Skin epidermis (tissue), 12 donors: ENCODE measurements around the gene LACTB.
A peak's percentile ranks its signal among the peaks of the same experiment; 100 is the strongest.

Experiments used
- H3K27ac ChIP-seq, 21 experiments: fragments of 200-600 bp; sonication (generic) in 11 of 21; one replicate each; pipeline ENCODE4 v1.5.0; 2020; ENCODE audit warnings: mild to moderate bottlenecking in 3 of 21, inconsistent platforms in 2 of 21, moderate library complexity in 2 of 21
- H3K4me3 ChIP-seq, 7 experiments: fragments of 200-600 bp; sonication (generic) in 2 of 7; one replicate each; pipeline ENCODE4 v1.5.0; 2020; ENCODE audit warnings: inconsistent platforms in 2 of 7, mild to moderate bottlenecking in 2 of 7, moderate library complexity in 1 of 7

Gene LACTB

DNA sequence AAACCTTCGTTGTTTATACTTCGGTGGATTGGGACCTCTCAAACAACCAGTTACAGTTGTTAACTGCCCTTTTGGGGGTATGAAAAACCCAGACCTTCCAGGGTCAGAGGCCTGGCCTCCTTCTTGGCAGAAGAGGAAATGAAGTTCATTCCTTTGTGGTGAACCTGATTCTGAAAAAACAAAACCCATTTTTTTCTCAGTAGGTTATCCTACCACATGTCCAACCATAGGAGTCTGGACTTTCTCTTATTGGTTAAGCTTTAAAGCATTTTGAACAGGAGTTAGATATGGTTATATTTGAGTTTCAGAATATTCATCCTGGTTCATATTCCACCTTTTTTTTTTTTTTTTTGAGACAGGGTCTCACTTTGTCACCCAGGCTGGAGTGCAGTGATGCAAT lies 7.2 kb upstream of the LACTB start:
- Histone ChIP-seq H3K27ac (no peak overlapping the region), H3K4me3 (no peak overlapping the region)

DNA sequence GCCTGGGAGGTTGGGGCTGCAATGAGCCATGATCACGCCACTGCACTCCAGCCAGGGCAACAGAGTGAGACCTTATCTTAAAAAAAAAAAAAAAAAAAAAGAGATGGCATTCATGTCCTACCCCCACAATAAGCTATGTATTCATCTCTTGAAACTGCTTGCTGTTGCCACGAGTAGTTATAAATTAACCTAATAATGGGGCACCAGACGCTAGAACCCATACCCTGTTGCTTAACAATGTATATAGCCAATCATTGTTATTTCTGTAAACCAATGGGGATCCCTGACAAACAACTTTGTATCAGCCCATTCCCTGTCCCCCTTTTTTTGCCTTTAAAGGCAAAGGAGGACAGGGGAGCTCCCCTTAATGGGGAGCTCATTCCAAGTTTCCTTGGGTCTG lies 2.8 kb upstream of the LACTB start:
- no peak overlapping the region for H3K27ac ChIP-seq
- H3K4me3 ChIP-seq: no peak overlapping the region

- Histone ChIP-seq H3K4me3 (peak overlapping the region; percentile 66 to 100 (median 93)), H3K27ac (peak overlapping the region; percentile 80 to 99 (median 94))
Measured at GRCh38 chr15:63122002-63122875, 578 bp downstream of the LACTB start.

DNA sequence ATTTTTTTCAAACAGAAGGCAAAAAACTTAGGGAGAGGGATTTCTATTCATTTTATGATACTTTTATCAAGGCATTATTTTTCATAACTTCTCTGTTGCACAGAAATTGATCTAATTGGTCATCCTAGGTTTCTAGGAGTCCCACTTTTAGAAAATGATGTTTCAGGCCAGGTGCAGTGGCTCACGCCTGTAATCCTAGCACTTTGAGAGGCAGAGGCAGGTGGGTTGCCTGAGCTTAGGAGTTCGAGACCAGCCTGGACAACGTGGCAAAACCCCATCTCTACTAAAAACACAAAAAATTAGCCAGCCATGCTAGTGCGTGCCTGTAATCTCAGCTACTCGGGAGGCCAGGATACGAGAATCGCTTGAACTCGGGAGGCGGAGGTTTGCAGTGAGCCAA lies 2.8 kb downstream of the LACTB start:
- H3K27ac ChIP-seq: no peak overlapping the region
- H3K4me3 ChIP-seq: no peak overlapping the region

DNA sequence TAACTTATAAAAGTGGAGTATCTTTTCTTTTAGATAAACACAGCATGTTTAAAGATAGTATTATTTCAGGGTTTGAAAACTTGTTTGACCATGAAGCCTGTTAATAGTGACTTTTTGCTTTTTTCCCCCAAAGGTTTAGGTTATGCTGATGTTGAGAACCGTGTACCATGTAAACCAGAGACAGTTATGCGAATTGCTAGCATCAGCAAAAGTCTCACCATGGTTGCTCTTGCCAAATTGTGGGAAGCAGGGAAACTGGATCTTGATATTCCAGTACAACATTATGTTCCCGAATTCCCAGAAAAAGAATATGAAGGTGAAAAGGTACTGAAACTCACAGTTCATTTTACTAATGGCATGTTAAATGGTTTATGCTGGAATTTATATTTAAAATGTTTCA lies 5.1 kb downstream of the LACTB start:
- Histone ChIP-seq H3K4me3 (no peak overlapping the region), H3K27ac (peak overlapping the region in 1 of 21 experiments; percentile 8)

DNA sequence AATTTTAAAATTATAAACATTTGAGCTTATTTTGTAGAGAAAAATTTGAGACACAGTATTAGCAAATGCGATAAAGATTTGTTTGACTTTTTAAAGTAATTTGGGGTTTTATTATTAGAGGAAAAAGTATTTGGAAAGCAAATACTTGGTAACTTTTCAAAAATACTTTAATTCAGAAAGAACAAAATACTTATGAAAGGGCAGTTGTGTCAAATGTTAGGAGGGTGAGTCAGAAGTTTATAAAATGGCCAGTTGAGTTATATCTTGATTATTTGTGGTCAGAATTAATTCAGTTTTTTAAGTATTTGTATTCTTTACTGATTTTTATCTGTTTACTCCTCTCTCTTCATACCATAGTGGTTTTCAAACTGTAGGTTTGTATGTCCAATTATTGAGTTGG lies 12.1 kb downstream of the LACTB start:
- no peak overlapping the region for H3K4me3 ChIP-seq
- peak overlapping the region in 6 of 21 experiments; percentile 2 to 87 (median 57) for H3K27ac ChIP-seq

DNA sequence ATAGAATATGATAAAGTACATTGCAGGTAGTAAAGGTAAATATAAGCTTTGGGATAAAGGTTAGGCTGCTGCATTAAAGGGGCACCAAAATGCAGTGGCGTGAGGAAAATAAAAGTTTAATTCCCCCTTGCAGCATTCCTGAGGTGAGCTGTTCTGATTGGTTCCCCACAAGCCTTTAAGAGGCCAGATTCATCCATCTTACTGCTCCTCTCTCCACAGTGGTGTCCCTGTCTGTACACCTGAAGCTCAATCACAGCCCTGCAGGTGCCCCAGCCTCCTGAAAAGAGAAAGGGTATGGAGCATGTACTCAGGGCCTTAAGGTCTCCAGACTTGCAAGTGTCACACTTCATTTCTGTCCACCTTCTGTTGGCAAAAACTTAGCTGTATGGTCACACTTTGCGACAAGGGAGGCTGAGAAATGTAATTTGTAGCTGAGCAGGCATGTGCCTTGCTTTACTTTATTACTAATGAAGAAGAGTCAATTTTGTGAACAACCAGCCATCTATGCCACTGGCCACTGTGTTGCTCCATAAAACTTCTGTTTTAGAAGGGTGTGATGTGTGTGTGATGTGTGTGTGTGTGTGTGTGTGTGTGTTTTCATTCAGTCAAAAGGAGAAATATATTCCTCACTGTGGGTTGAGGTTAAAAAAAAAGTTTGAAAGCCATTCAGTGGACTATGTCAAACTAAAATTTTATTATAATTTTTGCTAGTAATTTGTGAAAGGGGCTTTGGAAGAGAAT lies 12.8 kb downstream of the LACTB start:
- H3K27ac ChIP-seq: peak overlapping the region in 11 of 21 experiments; percentile 15 to 87 (median 70)
- H3K4me3 ChIP-seq: no peak overlapping the region

DNA sequence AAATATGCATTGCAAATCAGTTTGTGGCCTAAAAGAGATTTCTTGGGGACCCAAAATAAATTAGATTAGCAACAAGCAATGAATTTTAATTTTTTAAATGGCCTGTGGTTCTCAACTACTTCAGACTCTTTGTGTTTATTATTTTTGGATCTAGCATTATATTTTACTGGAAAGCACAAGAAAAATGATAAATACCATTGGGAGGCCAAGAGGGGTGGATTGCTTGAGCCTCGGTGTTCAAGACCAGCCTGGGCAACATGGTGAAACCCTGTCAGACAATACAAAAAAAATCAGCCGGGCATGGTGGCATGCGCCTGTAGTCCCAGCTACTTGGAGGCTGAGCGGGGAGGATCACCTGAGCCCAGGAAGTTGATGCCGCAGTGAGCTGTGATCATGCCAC lies 13.6 kb downstream of the LACTB start:
- Histone ChIP-seq H3K27ac (peak overlapping the region in 20 of 21 experiments; percentile 24 to 89 (median 64)), H3K4me3 (no peak overlapping the region)

DNA sequence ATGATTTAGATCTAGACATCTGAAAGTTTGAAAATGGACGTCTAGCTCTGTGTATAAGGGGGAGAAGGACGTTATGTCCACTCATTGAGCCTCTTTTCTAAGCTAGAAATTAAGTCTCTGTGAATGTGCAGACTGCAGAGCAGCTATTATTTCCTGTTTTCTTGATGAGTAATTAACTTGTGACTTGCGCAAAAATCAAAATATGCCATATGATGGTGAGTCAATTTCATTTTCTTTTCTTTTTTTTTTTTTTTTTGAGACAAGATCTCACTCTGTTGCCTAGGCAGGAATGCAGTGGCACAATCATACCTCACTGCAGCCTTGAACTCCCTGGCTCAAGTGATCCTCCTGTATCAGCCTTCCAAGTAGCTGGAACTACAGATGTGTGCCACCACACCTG lies 14.1 kb downstream of the LACTB start:
- Histone ChIP-seq H3K27ac (peak overlapping the region in 18 of 21 experiments; percentile 24 to 89 (median 66)), H3K4me3 (no peak overlapping the region)

GRCh38 chr15:63136742-63137141 lies 15.1 kb downstream of the LACTB start:
- Histone ChIP-seq H3K4me3 (no peak overlapping the region), H3K27ac (peak overlapping the region in 11 of 21 experiments; percentile 48 to 89 (median 74))

DNA sequence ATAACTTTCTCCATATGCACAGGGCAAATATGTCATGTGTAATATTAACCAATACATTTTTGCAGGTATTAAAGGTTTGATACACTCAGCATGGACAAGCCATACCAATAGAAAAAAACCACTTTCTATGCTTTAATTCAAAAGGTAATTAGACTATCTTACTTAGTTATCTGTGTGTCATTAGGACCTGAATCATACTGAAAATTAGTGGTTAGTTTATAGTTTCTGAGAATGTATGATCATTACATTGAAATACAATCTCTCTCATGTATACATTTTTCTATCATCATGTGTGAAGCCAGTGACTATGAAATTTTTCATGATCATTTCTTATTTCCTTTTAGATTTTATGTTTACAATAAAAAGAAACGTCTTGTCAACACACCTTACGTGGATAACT lies 19.3 kb downstream of the LACTB start:
- Histone ChIP-seq H3K4me3 (no peak overlapping the region), H3K27ac (no peak overlapping the region)

DNA sequence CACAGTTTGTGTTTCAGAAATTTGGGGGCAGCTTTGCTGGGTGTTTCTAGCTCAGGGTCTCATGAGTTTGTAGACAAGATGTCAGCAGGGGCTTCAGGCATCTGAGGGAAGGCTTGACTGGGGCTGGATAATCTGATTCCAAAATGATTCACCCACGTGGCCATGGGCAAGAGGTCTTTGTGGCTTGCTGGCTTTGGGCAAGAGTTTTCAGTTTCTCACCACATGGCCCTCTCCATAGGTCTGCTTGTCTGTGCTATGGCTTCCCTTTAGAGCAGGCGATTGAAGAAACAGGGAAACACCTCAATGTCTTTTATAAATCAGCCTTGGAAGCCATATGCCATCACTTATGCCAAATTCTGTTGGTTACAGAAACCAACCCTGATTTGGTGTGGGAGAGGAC lies 23.8 kb downstream of the LACTB start:
- Histone ChIP-seq H3K27ac (no peak overlapping the region), H3K4me3 (no peak overlapping the region)

DNA sequence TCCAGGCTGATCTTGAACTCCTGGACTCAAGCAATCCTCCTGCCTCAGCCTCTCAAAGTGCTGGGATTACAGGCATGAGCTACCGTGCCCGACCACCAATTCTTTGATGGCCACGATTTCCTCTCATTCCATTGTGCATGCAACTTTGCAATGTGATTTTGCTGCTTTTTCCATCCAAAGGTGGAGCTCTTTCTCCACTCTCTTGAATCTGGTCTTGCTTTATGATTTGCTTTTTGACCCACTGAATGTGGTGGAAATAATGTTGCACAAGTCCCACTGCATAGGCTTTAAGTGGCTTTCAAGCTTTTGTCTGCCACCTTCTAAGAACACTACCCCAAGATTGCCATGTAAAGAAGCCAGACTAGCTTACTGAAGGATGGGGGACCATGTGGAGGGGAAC lies 25.0 kb downstream of the LACTB start:
- H3K27ac ChIP-seq: no peak overlapping the region
- H3K4me3 ChIP-seq: no peak overlapping the region

DNA sequence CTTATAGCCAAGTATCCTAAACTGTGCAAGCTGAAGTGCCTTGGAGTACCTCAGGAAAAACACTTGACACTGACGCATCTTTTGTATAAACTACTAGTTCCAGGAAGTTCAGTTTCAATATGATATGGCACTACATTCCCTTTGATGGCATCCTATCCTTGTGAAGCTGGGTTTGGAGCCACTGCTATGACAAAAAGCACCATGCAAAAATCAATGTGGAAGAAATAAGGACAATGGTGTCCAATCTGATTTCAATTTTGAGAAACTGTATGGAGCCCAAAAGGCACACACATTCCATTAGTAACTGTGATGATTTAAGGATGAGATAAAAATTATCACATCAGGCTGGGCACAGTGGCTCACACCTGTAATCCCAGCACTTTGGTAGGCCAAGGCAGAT lies 30.0 kb downstream of the LACTB start:
- no peak overlapping the region for H3K27ac ChIP-seq
- H3K4me3 ChIP-seq: no peak overlapping the region

GRCh38 chr15:63155486-63155885 lies 33.8 kb downstream of the LACTB start:
- Histone ChIP-seq H3K4me3 (peak overlapping the region in 5 of 7 experiments; percentile 47 to 94 (median 73)), H3K27ac (peak overlapping the region in 3 of 21 experiments; percentile 11 to 97 (median 97))

- peak overlapping the region in 20 of 21 experiments; percentile 80 to 99 (median 96) for H3K27ac ChIP-seq
- peak overlapping the region; percentile 47 to 94 (median 73) for H3K4me3 ChIP-seq
Measured at GRCh38 chr15:63156086-63156710, 34.5 kb downstream of the LACTB start.

- peak overlapping the region; percentile 47 to 94 (median 73) for H3K4me3 ChIP-seq
- peak overlapping the region; percentile 80 to 99 (median 96) for H3K27ac ChIP-seq
Measured at GRCh38 chr15:63156755-63157117, 35.1 kb downstream of the LACTB start.

GRCh38 chr15:63157118-63157843 lies 35.6 kb downstream of the LACTB start, which contains the start of gene RPS27L:
RPS27L (minus strand) TSS chr15:63157477; CDS start chr15:63157405, 72 bp downstream.
- H3K4me3 ChIP-seq: peak within 1 kb of the TSS; percentile 47 to 94 (median 73)
- H3K27ac ChIP-seq: peak within 1 kb of the TSS; percentile 80 to 99 (median 96)

DNA sequence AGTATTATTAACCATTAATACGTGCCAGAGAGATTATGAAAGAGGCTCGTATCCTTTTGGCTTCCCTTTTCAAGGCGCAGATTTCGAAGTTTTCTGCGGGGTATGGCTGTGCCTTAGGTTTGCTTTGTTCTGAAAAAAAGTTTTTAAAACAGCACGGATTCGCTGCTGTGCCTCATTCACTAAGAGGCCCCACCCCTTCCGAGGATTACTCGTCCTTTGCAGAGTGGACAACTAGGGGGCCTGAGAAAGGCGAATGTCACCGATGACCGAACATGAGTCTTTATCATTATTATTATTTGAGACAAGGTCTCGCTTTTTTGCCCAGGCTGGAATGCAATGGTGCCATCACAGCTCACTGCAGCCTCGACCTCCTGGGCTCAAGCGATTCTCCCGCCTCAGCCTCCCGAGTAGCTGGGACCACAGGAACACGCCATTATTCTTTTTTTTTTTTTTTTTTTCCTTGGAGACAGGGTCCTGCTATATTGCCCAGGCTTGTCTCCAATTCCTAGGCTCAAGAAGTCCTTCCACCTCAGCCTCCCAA lies 36.3 kb downstream of the LACTB start:
- H3K27ac ChIP-seq: peak overlapping the region; percentile 80 to 99 (median 96)
- peak overlapping the region; percentile 47 to 94 (median 73) for H3K4me3 ChIP-seq
